Measurements from ENCODE around the gene CNFN.

Gene CNFN

DNA sequence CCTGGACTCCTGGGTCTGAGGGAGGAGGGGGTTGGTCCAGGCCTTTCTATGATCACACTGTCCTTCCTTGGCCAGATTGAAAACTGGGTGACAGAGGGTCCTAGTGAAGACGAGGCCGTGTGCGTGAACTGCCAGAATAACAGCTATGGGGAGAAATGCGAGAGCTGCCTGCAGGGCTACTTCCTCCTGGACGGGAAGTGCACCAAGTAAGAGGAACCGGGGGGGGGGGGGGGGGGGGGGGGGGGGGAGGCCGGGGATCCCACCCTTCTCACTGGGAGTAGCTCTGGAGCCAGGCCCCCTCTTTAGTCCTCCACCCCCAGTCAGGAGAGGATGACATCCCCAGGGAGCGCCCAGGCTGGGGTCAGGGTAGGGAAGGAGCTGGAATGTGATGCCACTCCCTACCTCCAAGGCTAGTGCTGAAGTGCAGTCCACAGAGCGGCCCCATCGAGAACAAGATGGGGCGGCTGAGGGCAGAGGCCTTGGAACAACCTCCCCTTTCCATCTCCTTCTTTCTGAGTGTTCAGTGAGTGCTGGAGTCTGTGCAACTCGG, 19.4 kb downstream of the CNFN start:
- DNase-seq, result no peak

DNA sequence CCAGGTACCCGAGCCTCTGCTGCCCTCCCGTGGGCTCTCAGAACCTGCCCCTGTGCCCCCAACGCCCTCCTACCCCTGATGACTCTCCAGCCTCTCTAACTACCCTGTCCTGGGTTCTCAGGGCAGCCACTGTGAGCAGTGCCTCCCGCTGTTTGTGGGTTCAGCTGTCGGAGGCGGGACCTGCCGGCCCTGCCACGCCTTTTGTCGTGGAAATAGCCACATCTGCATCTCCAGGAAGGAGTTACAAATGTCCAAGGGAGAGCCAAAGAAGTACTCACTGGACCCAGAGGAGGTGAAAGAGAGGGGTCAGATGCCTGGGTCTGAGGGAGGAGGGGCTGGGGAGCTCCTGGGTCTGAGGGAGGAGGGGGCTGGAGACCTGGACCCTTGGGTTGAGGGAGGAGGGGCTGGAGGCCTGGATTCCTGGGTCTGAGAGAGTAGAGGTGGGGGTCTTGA, 20.0 kb downstream of the CNFN start:
- DNase-seq, result no peak

DNA sequence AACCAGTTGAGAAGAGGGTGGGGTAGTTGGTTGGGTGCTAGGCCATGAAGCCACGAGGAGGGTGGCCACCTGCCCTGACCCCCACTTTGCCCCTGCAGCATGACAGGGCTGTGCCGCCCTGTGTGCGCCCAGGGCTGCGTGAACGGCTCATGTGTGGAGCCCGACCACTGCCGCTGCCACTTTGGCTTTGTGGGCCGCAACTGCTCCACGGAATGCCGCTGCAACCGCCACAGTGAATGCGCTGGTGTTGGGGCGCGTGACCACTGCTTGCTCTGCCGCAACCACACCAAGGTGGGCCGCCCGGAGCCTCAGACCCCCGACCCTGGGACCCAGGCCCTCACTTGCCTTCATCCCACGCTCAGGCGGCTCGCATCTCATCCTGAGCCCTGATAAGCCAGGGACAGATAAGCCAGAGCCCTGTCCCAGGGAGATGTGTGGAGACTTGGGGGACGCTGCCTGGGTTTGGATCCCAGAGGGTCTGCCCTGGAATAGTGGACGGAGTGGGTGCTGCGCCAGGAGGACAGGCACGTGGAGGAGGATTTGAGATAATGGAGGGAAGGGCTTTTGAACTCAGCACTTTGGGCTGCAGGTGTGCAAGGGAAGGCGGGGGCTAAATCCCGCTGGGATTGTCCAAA, 20.5 kb downstream of the CNFN start:
- no peak for DNase-seq

DNA sequence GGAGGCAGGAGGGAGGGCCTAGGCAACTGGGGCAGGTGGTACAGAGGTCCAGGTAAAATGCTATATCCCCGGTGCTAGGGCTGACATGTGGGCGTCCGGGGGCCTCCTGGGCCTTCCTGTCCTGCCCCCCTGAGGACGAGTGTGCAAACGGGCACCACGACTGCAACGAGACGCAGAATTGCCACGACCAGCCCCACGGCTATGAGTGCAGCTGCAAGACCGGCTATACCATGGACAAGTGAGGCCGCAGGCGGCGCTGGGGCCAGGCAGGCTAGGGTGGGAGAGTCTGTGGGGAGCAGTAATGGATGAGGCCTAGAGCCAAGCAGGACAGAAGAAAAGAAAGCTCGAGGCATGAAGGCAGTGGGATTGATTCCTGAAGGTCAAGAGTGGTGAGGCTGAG, 21.3 kb downstream of the CNFN start:
- no peak for DNase-seq

DNA sequence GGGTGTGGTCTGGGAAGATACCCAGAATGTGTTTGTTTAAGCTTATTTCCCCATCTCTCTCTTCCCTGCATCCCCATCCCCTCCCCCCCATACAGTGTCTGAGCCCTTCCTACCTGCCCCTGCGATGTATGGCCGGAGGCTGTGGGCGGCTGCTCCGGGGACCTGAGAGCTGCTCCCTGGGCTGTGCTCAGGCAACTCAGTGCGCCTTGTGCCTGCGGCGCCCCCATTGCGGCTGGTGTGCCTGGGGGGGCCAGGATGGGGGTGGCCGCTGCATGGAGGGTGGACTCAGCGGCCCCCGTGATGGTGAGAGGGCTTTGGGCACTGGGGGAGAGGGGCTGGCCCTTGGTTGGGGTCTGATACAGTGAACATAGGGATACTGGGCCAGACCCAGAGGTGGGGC, 21.7 kb downstream of the CNFN start:
- no peak for DNase-seq

DNA sequence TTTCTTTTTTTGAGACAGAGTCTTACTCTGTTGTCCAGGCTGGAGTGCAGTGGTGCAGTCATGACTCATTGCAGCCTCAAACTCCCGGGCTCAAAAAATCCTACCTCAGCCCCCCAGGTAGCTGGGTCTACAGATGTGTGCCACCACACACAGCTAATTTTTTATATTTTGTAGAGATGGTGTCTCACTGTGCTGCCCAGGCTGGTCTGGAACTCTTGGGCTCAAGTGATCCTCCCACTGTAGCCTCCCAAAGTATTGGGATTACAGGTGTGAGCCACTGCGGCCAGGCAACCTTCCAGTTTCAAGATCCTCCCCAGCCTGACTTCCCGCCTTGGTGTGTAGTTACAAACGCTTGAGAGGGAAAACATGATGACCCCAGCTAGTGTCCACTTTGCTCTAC, 22.2 kb downstream of the CNFN start:
- DNase-seq, result no peak

DNA sequence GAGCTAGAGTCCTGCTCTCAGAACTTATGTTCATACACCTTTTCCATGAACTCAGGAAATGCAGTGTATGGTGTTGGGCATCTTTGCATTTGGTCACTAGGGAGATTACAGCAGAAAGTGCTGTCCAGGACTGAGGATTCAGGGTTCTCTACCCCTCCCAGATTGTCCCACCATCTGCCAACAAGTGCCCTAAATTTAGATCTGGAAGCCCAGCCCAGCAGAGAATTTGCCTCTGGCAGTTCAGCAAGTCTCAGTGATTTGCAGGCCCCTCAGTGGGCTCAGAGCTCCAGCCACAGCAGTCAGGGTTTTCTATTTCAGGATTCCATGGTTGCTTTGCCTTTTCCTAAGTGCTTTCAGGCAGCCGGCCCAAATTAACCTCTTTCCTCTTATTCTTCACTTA, 23.4 kb downstream of the CNFN start:
- no peak for DNase-seq

DNA sequence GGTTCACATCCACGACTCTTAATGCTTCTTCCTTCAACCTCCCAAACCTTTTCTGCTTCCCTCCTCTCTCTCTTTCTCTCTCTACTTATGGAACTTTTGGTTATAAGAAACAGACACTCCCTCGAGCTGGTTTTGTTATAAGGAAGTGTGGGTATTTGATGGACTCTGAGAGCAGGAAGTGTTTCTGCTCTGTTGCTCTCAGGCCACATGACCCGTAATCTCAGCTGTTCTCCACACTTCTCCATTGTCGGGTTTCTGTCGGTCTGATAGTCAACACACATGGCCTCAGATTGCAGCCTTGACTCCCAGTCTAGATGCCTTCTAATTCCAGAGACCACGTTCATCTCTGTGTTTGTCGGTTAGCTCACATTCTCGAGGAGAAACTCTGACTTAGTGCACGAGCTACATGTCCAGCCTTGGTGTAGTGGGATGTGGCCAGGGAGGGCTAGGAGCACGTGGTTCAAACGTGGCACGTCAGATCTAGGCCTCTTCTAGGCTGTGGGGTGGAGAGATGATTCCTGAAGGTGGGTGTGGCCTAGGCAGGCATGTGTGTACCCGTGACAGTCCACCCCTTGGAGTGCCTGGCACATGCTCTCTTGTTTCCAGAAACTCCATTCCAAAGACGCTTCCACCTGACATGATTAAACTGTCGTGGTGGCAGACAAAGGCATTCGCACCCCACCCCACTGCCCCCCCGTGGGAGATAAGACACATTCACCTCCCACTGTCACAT, 26.3 kb downstream of the CNFN start:
- DNase-seq, result no peak

DNA sequence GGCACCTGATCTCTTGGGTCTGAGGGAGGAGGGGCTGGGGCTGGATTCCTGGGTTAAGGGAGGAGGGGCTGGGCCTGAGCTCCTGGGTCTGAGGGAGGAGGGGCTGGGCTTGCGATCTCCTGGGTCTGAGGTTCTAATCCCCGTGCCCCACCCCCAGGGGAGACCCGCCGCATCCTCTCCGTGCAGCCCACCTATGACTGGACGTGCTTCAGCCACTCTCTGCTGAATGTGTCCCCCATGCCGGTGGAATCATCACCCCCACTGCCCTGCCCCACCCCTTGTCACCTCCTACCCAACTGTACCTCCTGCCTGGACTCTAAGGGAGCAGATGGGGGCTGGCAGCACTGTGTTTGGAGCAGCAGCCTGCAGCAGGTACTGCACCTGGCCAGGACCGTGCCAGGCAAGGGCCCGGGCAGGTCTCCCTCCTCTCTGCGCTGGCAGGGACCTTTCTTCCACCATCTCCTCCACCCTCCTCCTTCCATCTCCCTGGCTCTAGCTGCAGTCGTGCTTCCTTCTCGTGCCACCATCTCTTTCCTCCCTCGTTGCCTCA, 27.1 kb downstream of the CNFN start:
- DNase-seq, result no peak

DNA sequence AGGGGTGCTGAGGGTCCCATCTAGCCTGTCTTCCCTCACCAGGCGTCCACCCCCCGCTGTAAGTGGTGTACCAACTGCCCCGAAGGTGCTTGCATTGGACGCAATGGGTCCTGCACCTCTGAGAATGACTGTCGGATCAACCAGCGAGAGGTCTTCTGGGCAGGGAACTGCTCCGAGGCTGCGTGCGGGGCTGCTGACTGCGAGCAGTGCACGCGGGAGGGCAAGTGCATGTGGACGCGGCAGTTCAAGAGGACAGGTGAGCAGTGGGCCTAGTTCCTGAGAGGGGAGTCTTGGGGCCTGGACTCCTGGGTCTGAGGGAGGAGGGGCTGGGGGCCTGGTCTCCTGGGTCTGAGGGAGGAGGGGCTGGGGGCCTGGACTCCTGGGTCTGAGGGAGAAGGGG, 27.8 kb downstream of the CNFN start:
- DNase-seq, result no peak

DNA sequence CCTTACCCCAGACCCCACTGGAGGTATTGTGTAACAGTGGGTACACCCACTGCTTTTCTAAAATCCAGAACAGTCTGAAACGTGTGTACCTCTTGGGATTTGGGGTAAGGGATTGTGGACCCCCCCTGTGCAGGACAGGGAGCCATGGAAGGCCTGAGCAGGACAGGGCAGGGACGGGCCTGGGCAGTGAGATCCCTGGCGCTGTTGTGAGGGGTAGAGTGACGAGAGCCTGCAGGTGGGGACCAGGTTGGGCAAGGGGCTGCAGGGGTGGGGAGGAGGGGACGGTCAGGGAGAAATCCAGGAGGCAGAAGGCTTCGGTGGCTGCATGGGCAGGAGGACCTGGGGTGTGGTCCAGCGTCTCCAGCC, 28.6 kb downstream of the CNFN start:
- DNase-seq, result no peak

DNA sequence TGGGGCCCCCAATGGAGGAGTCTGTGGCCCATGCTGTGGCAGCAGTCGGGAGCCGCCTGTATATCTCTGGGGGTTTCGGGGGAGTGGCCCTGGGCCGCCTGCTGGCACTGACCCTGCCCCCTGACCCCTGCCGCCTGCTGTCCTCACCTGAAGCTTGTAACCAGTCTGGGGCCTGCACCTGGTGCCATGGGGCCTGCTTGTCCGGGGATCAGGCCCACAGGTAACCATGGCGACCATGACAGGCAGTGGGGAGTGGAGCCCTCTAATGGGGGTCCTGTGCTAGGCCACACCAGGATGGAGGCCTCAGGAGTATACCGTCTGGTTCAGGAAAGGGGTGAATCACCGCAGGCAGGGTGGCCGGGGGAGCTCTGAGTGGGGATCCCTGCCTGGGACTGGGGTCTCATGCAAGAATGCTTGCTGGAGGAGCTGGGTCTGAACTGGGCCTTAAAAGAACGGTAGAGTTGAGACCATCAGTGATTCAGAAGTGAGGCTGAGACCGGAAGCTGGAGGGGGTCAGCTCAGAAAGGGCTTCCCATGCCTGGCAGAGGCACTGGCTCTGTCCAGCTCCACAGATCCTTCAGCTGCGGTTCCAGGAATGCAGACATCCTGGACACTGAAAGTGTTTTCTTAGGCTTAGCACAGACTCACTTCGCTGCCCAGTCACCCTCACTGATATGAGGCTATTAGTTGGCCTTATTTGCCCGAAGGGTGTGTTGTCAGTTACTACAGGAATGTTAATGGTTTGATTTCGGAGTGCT, 29.1 kb downstream of the CNFN start:
- no peak for DNase-seq

DNA sequence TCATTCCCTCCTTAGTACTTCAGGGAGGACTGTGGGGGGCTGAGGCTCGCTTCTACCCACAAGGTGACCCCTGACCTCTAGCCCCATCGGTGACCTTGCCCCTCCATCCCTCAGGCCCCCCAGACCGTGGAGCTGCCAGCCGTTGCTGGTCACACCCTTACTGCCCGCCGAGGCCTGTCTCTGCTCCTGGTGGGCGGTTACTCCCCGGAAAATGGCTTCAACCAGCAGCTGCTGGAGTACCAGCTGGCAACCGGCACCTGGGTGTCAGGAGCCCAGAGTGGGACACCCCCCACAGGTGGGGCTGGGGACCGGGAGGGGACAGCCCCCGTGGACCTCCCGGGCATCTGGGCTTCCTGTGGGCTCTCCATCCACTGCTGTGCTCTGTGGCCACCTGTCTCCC, 32.8 kb downstream of the CNFN start:
- no peak for DNase-seq

DNA sequence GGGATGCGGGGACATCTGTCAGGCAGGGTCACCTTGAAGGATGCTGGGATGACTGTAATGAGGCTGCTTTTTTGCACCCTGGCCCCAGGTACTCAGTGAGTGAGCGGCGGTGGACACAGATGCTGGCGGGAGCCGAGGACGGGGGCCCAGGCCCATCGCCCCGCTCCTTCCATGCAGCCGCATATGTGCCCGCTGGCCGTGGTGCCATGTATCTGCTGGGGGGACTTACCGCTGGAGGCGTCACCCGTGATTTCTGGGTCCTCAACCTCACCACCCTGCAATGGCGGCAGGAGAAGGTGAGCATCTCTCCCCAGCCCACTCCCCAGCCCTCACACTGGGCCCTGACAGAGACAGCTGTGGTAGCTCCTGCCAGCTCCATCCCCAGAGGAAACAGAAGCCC, 33.4 kb downstream of the CNFN start:
- no peak for DNase-seq

DNA sequence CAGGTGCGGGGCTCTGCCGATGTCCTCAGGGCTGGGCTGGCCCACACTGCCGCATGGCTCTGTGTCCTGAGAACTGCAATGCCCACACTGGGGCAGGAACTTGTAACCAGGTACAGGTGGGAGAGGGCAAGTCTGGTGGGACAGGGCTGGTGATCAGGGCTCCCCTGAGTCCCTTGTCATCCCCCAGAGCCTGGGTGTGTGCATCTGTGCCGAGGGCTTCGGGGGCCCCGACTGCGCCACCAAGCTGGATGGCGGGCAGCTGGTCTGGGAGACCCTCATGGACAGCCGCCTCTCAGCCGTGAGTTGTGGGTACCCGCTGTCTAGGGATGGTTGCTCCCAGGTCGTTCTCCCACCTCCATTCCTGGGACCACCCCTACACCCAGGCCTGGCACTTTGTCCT, 34.2 kb downstream of the CNFN start:
- DNase-seq, result no peak

DNA sequence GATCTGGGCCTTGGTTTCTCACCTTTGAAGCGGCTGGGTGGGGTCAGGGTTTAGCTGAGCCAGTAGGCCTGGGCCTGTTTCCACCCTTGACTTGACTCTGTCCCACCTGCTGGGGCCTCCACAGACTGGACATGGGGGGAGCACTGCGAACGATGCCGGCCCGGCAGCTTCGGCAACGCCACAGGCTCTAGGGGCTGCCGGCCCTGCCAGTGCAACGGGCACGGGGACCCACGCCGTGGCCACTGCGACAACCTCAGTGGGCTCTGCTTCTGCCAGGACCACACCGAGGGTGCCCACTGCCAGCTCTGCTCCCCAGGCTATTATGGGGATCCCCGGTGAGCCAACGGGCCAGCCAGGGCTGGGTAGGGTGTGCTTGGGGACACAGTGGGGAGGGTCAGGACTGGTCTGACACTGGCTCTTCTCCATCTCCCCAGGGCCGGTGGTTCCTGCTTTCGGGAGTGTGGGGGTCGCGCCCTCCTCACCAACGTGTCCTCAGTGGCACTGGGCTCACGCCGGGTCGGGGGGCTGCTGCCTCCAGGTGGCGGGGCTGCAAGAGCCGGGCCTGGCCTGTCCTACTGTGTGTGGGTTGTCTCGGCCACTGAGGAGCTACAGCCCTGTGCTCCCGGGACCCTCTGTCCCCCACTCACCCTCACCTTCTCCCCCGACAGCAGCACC, 36.6 kb downstream of the CNFN start:
- DNase-seq, result no peak

DNA sequence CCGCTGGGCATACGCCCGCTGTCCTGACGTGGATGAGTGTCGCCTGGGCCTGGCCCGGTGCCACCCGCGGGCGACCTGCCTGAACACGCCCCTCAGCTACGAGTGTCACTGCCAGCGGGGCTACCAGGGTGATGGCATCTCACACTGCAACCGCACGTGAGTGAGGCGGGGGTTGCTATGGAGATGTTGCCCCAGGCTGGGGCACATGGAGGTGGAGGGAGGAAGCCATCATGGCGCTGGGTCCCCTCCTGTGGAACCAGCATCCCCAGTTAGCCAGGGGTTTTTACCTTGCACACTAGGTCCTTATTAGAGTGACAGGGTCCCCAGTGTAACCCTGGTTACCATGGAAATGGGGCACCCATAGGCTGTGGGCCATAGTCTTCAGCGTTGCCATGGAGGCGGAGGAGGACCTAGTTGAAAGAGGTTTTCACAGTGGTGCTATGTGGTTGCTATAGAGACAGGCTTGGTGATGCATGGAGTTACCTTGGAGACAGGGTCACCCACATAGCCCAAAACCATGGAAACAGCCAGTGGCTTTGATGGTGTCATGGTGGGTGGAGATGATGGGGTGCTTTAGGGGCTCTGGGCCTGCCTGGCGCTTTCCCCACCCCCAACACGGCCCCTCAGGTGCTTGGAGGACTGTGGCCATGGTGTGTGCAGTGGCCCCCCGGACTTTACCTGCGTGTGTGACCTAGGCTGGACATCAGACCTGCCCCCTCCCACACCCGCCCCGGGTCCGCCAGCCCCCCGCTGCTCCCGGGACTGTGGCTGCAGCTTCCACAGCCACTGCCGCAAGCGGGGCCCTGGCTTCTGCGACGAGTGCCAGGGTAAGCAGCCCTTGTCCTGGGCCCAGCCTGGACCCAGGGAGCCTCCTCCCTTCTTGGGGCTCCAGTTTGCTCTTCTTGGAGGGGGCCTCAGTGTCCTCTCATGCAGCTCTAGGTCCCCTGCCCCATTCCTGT, 37.5 kb downstream of the CNFN start:
- no peak for DNase-seq

DNA sequence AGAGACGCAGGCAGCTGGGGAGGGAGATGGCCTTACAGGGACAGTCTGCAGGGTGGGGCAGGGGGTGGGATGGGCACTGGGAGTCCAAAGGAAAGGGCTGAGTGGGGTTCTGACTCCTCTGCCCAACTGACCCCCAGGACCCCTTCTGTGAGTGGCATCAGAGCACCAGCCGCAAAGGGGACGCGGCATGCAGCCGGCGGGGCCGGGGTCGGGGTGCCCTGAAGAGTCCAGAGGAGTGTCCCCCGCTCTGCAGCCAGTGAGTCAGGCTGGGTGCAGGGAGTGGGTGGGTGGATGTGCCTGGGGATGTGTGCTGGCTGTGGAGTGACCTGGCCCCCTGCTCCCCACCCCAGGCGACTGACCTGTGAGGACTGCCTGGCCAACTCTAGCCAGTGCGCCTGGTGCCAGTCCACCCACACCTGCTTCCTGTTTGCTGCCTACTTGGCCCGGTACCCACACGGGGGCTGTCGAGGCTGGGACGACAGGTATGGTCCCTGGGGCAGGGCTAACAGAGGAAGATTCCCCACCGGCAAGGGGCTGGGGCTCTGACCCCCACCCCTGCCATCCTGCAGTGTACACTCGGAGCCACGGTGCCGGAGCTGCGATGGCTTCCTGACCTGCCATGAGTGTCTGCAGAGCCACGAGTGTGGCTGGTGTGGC, 38.9 kb downstream of the CNFN start:
- DNase-seq, result no peak

DNA sequence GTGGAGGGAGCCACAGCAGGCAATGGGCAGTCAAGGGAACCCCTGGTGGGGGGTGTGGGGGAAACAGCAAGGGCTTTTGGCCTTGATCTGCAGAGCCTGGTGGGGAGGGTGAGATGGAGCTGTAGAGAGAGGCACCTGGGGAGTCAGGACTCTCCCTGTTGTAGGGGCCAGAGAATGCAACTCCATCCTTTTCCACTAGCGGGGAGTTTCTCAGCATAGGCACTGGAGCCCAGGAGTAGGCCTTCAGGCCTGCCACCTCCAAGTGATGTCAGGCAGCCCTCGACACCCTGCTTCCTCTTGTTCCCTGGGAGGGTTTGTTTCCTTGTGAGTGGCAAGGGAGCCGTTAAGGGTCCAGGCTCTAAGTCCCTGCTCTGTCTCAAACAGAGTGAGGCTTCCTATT, 39.7 kb downstream of the CNFN start:
- DNase-seq, result no peak

DNA sequence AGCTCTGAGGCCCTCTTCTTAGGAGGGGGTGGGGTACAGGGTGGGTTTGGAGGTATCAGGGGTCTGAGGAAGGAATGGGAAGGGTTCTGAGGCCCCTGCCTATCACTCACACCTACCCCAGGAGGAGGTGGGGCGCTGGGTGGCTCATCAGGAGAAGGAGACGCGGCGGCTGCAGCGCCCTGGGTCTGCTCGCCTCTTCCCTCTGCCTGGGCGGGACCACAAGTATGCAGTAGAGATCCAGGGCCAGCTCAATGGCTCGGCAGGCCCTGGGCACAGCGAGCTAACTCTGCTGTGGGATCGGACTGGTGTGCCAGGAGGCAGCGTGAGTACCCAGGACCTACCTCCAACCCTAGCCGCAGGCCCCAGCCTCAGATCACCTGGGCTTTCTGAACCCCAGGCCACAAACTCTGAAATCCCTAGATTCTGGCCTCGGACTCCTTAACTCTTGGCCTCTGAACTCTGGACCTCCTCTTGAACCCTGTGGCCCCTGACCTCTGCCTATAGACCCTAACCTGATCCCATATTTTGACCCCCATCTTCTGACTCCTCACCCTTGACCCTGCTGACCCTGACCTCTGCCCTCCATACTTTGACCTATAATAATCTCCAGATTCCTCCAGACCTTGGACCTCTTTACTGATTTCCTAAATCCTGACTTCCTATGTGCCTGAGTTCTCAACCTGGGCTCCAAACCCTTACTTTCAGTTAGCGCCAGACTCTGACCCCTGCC, 40.6 kb downstream of the CNFN start:
- no peak for DNase-seq
